HG03520 (cell line): Measurements from ENCODE around the gene THSD4.

Source experiments
- ATAC-seq: cut with Tn5 transposase; IDR thresholded peaks from one replicate; pipeline ENCODE4 v1.9.1; 2021; ENCODE audit warnings: mild to moderate bottlenecking, moderate library complexity; ENCODE audit not compliant: unreplicated experiment

THSD4 gene

DNA sequence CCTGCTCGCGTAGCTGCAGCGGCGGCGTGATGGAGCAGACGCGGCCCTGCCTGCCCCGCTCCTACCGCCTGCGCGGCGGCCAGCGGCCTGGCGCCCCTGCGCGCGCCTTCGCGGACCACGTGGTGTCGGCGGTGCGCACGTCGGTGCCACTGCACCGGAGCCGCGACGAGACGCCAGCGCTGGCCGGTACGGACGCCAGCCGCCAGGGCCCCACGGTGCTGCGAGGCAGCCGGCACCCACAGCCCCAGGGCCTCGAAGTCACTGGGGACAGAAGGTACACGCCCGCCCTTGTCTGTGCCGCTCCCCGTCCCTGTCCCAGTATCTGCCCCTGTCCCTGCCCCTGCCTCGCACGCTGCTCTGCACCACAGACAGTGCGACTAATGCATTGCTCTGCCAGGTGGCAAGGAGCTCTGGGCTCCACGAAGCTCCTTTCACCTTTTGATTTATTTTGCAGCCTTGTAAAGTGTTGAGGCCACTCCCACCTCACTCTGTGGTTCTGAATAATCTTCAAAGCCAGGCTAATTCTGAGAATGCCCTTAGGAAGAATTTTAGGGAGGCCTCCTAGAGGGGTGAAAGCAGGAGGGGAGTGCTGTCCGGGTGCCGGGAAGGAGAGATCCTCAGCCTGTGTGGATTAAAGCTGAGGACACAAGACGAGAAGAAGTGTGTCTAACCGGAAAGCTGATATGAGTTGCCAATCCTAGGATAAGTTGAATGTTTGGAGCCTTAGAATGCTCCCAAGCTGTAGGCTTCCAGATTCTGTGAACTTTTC lies 100.0 kb downstream of the THSD4 start:
- no peak for ATAC-seq

DNA sequence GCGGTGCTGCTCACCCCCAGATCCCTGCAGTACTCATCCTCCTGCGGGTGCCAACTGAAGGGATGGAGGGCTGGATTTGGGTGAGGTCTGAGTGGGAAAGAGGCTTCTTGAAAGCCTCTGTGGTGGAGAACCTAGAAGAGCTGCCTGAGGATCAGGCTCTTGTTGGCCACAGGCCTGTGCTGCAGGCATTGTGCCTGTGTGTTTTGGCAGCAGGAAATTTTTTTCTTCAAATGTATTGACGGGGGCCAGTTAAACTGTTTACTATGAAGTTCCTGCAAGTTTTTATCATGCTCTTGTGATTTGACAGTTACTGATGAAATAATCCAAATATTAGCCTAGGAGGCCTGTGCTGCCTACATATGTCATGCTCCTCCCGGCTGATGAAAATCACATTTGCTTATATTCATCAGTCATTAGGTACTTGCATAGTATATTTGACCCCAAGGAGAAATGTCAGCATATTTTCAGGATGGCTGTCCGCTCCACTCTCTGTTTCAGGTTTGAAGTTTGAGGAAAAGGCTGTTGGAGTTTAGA lies 103.1 kb downstream of the THSD4 start:
- ATAC-seq: no peak

DNA sequence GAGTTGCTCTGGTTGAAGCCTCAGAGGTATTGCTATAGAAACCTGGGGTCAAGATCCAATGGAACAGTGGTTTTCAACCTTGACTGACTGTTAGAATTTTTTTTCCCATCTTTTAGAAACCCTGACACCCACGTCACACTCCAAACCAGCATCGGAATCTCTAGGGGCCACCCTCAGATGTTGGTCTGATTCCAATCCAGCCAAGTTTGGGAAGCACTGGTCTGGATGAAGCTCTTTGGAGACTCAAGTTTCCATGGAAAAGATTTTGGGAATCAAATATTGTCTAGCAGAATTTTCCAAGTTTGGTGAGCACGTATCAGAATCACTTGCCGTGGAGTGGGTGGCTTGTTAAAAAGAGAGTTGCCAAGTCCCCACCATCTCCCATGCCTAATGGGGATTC lies 103.8 kb downstream of the THSD4 start:
- ATAC-seq: no peak

DNA sequence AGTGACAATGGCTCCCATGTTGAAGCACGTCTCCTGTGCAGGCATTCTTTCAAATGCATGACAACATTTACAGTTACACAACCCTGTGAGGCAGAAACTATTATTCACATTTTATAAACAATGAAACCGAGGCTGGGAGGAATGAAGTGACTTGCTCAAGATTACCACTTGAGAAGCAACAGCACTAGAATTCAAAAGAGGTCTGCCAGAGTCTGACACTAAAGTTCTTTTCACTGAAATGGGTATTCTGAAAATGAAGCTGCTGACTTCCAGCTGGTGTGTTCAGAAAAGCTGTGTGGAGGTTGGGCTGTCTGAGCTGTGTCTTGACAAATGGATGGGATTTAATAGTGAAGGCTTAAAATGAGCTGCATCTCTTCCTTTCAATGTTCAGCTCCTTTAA lies 104.4 kb downstream of the THSD4 start:
- no peak for ATAC-seq

DNA sequence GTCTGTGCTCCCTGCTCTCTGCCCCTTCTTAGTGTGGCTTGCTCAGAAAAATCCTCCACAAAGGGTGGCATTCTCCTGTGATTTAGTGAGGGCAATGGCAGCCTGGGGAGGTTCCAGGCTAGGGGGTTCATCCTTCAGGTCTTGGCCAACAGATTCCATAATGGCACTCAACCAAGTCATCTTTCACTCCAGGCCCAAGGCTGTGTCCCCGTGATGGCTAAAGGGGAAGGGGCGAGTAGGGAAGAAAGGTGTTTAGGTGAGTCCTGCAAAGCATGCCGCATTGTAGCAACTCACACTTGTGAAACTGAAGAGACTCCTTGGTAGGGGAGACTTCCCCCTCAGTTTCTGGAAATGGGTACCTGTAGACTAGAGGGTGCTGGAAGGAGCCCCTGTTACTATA lies 105.6 kb downstream of the THSD4 start:
- ATAC-seq: no peak

DNA sequence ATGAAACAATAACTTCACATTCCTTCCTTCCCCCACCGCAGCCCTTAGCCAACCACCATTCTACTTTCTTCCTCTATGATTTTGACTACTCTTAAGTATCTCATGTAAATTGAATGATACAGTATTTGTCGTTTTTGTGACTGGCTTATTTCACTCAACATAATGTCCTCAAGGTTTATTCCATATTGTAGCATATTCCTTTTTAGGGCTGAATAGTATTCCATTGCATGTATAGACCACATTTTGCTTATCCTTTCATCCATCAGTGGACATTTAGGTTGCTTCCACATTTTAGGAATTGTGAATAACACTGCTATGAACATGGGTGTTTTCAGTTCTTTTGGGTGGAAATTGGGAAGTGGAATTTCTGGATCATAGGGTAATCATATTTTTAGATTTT lies 106.1 kb downstream of the THSD4 start:
- no peak for ATAC-seq

DNA sequence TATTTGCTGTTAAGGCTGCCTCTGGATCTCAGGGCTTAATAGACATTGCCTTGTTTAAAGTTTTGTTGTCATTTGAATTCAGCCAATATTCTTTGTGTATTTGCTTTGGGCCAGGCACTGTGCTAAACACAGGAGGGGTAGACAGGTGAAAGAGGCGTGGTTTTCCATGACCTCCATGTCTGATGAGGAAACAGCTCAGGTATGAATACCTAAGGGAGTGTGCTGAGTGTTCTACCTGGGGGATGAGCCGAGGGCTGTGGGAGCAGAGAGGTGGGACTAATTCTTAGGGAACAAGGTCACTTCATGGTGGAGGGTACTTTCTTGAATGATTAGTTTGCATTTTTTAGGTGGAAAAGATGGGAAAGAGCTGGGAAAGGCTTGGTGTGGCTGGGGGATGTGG lies 108.2 kb downstream of the THSD4 start:
- no peak for ATAC-seq

DNA sequence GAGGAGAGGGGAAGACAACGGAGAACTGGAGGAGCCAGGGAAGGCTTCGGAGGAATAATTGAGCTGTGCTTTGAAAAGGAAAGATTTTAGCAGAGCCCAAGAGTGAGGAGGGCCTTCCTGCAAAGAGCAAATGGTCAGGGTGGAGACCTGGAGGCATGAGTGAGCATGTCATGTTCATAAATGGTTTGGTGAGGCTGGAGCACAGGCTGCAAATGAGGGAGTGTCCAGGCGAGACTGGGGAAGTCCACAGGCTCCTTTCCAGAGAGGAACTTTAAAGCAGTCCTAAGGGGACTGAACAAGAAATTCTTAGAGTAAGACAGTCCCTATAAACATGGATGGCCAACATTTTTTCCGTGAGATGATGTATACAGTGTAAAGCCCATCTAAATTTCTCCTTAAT lies 108.8 kb downstream of the THSD4 start:
- ATAC-seq: no peak

DNA sequence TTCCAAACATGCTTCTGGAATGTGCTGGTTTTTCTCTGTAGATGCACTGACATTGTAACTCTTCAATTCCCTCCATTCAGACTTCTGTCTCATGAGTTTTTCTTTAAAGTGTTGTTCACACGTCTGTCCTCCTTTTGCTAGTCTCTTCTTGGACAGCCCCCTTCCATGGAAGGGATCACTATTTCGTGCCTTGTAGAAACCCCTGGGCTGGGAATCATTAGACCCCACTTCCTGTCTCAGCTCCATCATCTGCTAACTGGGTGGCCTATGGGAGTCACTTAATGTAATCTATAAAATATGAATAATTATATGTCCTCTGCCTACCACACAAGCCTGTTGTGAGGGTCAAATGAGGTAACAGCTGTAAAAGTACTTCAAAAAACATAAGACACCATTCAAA lies 110.6 kb downstream of the THSD4 start:
- no peak for ATAC-seq

DNA sequence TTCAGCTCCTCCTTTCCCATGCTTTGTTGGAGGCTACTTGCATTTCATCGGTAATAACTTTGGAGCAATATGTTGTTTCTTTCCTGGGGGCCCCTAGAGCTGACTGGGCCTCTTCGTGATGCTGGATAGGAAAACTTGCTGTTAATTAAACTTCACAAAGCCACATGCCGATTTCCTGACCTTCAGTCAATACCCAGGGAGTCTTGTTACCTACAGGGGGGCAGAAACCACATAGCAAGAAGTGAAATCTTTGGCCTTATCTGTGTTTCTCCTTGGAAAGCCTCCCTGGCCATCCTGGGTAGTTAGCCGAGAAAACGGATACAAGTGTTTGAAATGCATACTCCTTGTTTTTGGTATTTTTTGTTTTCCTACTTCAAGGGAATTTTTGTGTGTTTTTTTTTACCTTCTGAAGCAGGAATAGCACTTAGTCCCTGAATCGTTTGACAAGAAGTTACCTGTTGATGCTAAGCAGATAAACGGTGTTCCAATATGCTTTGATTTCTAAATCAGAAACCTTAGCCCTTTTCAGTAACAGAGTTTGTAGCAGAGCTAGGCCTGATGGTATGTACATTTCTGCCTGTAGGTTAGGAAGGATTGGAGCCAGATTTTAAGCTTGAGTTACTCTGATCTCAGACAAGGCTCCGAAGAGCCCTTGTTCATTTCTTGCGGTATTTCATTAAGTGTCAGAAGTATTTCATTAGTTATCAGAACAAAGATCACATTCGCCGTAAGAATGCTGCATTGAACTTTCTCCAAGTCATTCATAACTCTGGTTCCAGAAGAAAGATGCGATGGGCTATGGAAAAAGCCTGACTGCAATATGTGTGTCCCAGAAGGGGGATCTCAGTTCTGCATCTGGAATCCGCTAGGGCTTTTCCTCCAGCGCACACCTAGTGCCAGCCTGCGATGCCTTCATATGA lies 111.5 kb downstream of the THSD4 start:
- no peak for ATAC-seq

DNA sequence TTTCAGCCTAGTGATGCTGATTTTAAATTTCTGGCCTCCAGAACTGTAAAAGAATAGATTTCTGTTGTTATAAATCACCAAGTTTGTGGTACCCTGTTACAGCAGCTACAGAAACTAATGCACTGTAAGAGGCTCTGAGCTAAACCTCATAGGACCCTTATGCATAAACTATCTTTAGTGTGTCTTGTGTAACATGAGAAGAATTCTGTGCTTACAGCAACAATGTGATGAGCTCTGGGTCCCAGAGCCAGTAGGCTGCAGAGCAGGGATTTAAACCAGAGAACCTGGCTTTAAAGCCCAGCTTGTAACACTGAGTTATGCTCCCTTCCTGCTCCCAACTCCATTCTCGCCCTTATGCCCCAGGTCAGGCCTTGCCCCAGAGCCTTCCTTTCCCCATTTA lies 113.1 kb downstream of the THSD4 start:
- ATAC-seq: no peak

DNA sequence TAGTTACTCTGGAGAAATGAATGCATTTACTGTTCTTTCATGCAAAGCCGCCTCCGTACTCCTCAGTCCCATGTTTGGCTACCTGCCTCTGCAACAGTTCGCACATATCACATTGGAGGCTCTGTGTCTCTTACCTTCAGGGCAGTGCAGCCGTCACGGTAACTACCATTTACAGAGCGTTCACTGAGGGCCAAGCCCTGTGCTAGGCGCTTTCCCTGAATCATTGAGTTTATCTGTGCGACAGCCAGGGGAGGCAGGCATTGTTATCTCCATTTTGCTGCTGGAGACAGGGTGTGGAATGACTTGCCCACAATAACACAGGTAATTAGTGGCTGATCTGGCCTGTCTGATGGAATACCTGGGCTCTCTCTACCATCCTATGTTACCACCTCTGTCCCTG lies 115.0 kb downstream of the THSD4 start:
- no peak for ATAC-seq

DNA sequence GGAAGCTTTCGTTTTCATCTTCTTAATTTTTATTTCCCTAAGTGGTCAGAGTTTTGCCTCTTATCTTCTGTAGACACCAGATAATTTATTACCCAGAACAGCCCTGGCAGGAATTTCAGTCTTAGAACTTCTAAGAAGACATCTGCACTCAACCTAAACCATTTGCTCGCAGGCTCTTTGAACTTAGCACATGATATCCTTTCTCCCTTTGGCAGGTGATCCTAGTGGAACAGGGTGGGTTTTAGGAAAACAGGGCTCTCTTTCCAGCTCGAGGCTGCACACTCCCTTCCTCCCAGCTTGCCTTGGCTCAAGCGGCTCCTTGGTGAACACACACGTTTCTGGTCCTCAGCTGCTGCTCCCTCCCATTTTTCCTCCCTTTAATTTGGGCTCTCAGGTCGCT lies 116.5 kb downstream of the THSD4 start:
- no peak for ATAC-seq

DNA sequence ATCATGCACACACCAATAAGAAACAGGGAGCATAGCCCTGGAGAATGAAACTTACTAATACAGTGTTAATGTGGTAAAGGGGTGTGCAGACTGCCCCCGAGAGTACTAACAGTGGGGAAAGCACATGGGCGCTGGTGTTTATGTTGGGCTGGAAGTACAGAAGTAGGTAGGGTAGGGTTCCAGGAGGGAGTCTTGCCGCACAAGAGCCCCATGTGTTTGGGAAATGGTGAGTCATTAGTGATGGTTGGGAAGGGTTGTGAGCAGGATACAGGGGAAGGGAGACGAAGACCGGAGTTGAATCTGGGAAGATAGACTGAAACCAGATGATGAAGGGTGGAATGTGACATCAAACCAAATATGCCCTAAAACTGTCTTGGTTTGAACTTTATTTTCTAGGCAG lies 117.1 kb downstream of the THSD4 start:
- ATAC-seq: no peak

DNA sequence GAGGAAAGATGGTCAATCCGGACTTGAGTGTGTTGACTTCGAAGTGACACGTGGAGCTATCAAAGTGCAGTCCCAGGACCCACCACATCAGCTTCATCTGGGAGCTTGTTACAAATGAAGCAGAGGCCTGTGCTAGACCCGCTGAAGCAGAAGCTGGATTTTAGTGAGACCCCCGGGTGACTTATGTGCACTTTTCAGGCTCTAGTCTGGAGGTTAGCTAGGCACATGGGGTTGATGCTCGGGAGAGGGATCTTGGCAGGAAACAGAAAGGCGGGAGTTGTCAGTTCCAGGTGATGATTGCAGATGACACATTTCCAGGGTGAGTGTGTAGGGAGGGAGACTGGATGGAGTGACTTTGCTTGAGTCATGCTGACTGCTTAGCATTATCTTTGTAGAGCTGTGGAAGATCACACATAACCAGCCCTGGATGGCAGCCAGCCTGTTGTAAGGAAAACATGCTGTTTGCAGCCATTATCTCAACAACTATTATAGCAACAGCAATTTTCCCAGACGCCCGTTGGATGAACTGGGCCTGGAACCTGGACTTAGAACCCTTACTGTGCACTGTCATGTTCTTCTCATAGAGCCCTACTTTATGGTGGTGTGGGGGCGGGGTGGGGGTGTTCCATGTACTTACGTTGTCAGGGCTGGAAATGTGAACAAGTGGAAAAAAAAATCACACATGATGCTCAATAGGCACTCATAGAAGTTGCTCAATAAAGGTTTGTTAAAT lies 122.4 kb downstream of the THSD4 start:
- ATAC-seq: no peak

DNA sequence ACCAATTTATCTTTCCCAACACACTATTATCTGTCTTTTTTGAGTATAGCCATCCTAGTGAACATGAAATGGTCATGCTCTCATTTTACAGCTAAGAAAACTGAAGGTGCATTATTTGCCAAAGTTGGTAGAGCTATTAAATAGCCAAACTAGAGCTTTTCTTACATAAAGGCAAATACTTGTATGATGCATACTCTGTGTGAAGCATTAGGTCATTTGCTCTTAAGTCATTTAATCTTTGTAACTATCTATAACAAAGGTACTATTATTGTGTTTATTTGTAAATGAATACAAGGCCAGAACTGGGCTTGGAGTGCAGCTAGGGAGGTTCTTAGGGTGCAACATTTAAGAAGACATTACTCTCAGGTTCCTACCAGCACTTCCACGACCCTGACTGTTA lies 123.7 kb downstream of the THSD4 start:
- ATAC-seq: no peak

DNA sequence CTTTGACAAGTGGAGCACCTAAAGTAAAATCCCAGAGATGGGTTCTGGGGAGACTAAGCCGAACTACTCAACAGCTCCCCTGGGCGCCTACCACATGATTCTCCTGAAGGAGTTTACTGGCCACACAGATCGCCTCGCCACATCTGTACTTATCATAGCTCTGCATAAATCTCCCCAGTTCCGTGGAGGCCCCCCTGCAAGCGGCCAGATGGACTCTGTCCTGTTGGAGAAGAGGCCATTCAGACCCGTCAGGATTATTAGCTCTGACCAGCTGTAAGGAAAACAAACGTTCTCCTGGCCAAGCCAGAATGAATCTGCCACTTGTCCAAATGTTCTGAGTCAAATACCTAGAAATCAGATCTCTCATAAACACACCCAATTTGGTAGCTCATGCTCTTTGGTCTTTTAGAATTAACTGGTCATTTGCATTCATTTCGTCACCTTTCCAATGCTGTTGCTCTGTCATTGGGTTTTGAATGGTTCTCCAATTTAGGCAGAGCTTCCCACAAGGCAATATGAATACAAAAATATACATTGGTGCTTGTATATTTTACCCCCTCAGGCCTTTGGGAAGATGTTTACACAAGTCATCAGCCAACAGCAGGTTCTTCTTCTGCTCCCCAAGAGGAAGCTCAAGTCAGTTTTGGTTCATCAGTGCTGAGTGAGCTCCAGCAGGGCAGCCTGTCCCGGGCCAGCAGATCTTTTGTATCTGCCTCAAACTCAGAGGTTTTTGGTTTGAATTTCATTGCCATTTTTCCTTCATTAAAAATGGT lies 124.5 kb downstream of the THSD4 start:
- no peak for ATAC-seq

DNA sequence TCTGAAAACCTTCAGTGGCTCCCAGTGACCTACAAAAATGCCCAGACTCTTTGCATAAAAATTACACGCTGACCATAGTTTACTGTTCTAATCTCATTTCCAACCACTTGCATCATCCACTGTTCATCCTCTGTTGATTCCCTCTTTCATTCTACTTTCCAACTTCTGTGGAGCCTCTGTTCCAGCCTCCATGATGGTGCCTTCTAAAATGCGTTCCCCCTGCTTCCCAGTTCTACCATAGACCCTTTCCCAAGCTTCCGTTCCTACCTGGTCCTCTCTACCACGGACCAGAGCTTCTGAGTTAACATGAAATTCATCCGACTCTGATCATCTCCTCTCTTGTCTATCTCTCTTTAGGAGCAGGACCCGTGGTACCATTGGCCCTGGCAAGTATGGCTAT lies 127.0 kb downstream of the THSD4 start:
- ATAC-seq: no peak

DNA sequence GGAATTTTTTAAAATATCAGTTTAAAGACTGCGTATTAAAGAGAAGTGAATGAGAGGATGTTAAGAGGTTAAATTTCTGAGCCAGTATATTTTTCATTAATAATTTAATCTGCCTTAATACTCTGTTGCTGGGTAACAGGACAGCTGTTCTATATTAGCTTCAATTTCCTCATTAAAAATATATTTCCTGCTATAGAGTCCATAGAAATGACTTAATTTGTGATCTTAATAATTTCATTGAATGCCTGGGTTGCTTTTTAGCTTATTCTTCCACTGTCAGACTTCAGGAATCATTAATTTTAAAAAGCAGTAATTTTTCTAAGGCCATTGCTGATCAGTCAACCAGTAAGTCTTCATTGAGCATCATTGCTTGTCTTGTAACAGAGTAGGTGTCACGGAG lies 129.0 kb downstream of the THSD4 start:
- no peak for ATAC-seq

DNA sequence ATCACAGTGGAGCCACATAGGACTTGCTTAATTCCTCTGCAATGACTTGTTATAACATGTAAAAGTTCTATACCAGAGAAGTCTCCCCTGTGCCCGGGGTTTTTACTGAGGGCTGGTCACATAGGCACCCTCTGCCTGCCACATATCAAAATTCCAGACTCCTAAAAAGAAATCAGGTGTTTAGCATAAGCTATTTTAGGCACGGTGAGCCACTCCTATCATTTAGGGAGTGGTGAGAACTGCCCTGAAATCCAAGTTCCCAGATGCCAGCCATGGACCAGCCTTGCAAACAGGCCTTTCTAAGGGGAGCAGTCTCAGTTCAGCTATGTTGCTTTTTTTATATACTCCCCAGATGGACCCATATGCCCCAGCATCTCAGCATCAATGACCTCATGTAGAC lies 130.3 kb downstream of the THSD4 start:
- no peak for ATAC-seq

DNA sequence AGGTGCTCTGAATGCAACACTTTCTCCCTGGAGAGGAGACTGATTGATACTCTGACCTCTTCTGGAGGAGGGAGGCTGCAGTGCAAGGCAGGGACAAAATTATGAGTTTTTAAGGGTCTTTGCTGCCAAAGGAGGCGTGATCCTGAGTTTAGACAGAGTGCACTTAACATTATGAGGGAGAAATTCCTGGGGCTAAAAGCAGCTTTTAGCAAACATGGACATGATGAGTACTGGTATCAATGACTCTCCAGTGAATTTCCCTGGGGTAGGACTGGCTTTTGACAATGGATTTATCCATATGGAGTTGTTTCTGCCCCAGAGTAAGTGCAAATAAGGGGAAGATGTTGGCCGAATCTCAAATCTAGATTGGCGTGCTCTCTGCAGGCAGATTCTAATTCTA lies 133.1 kb downstream of the THSD4 start:
- no peak for ATAC-seq
